PC-9 (cell line): ENCODE data around the gene SAMD7. TPM values are rescaled to one million over a fixed set of nuclear protein-coding genes. Genes with fewer than 3 reads are reported as not detected.

Experiments used
- BruUV-seq: library from RNA; stranded (reverse); fragments of 400-500 nt; replicated peaks from 2 replicates; lab custom pipeline; 2021; lab: Mats Ljungman, UMichigan
- CTCF ChIA-PET: fragments of 300-600 bp; sonication (Branson Sonifier 250); formaldehyde crosslinking; loops from one replicate; lab custom pipeline; 2022; ENCODE audit warnings: antibody characterized with exemption; lab: Charles Lee
- POLR2A ChIA-PET: fragments of 300-600 bp; sonication (Branson Sonifier 250); formaldehyde crosslinking; loops from one replicate; lab custom pipeline; 2022; ENCODE audit warnings: antibody characterized with exemption; ENCODE audit not compliant: unreplicated experiment; lab: Charles Lee
- DNase-seq, 2 experiments: peaks; one replicate each; pipeline versions ENCODE4 v3.0.0 to v3.0.0-alpha.2; 2015 to 2022; ENCODE audit warnings: mixed read lengths in 1 of 2
- H2AFZ ChIP-seq: fragments of 200-600 bp; sonication (generic); 2 replicates; pipeline ENCODE4 v1.8.1; 2017; ENCODE audit warnings: antibody characterized with exemption
- H3F3A ChIP-seq: fragments of 200-600 bp; sonication (generic); 2 replicates; pipeline ENCODE4 v1.8.1; 2017; ENCODE audit warnings: antibody characterized with exemption, mild to moderate bottlenecking, low read depth; ENCODE audit not compliant: insufficient read depth
- H3K27ac ChIP-seq: fragments of 200-600 bp; sonication (generic); 2 replicates; pipeline ENCODE4 v1.6.1; 2016; ENCODE audit warnings: mixed run types
- H3K27me3 ChIP-seq: fragments of 200-600 bp; sonication (generic); 2 replicates; pipeline ENCODE4 v1.6.1; 2016; ENCODE audit warnings: low read depth, mixed run types; ENCODE audit not compliant: insufficient read depth
- H3K36me3 ChIP-seq: fragments of 200-600 bp; sonication (generic); 2 replicates; pipeline ENCODE4 v1.6.1; 2016; ENCODE audit warnings: low read depth, mixed run types
- H3K4me1 ChIP-seq: fragments of 200-600 bp; sonication (generic); replicated peaks from 2 replicates; pipeline ENCODE4 v1.6.1; 2016; ENCODE audit warnings: mixed run types; ENCODE audit not compliant: insufficient read depth
- H3K4me2 ChIP-seq: fragments of 200-600 bp; sonication (generic); 2 replicates; pipeline ENCODE4 v1.6.1; 2017; ENCODE audit warnings: mixed run types
- H3K4me3 ChIP-seq: fragments of 200-600 bp; sonication (generic); 2 replicates; pipeline ENCODE4 v1.6.1; 2016; ENCODE audit warnings: mixed run types
- H3K79me2 ChIP-seq: fragments of 200-600 bp; sonication (generic); 2 replicates; pipeline ENCODE4 v1.6.1; 2017; ENCODE audit warnings: low read depth, mixed run types
- H3K9me2 ChIP-seq: fragments of 200-600 bp; sonication (generic); 2 replicates; pipeline ENCODE4 v1.8.1; 2017; ENCODE audit warnings: mild to moderate bottlenecking; ENCODE audit not compliant: insufficient read depth
- H3K9me3 ChIP-seq: fragments of 200-600 bp; sonication (generic); 2 replicates; pipeline ENCODE4 v1.8.1; 2016; ENCODE audit warnings: low read depth; ENCODE audit not compliant: insufficient read depth
- H4K20me1 ChIP-seq: fragments of 200-600 bp; sonication (generic); 2 replicates; pipeline ENCODE4 v1.8.1; 2017; ENCODE audit not compliant: insufficient read depth
- CTCF ChIP-seq: fragments of 200-600 bp; sonication (generic); conservative IDR thresholded peaks from 2 replicates; pipeline ENCODE4 v1.6.1; 2017; ENCODE audit warnings: mixed run types, antibody characterized with exemption, mild to moderate bottlenecking, moderate library complexity
- EZH2 ChIP-seq: fragments of 200-600 bp; sonication (generic); IDR thresholded peaks from 2 replicates; pipeline ENCODE4 v1.8.0; 2017; ENCODE audit warnings: antibody characterized with exemption, low read depth
- intact Hi-C: fragments of 100-400 bp; cut with micrococcal nuclease; formaldehyde crosslinking; loops from one replicate; pipeline ENCODE4 v1.10.0; 2022; ENCODE audit not compliant: unreplicated experiment
- total RNA-seq: library from RNA; stranded (reverse); gene quantifications from 2 replicates; pipeline ENCODE4 v1.2.3, GENCODE V29; 2021

SAMD7 gene
- total RNA-seq, 1 experiment from 2014 or later: not detected

GRCh38 chr3:169954142-169954756 is 42.9 kb downstream of the SAMD7 start:
- DNase-seq: no peak
- no TSS peak for BruUV-seq
- no peaks in the 10 kb centered on the region for H3F3A ChIP-seq

GRCh38 chr3:169955406-169955805 is 44.0 kb downstream of the SAMD7 start:
- TF ChIP-seq CTCF: no peak
- no peak for TF ChIP-seq EZH2
- CTCF ChIA-PET: no interaction called here
- POLR2A ChIA-PET: no interaction called here

More at GRCh38 chr3:169954142-169954756, 42.9 kb downstream of the SAMD7 start:
- H2AFZ ChIP-seq: peak overlapping the region; percentile 34; the same call in 1 of the 2 replicates
- no peaks in the 10 kb centered on the region for H3K27me3 ChIP-seq
- no peaks in the 10 kb centered on the region for H3K79me2 ChIP-seq
- ChIA-PET POLR2A (no interaction called here), CTCF (no interaction called here)
- no peaks in the 10 kb centered on the region for H3K36me3 ChIP-seq
- no peaks in the 10 kb centered on the region; the same call in 1 of the 2 replicates for H3K9me2 ChIP-seq
- no peak overlapping the region for H3K4me3 ChIP-seq
- H3K4me2 ChIP-seq: no peak overlapping the region
- no peak overlapping the region for H3K27ac ChIP-seq
- H4K20me1 ChIP-seq: no peaks in the 10 kb centered on the region
- H3K9me3 ChIP-seq: no peaks in the 10 kb centered on the region
- intact Hi-C loops: no loop called here
- no peaks in the 10 kb centered on the region for H3K4me1 ChIP-seq
- no peak for TF ChIP-seq CTCF
- no peak for TF ChIP-seq EZH2

GRCh38 chr3:169964176-169964575 is 52.8 kb downstream of the SAMD7 start:
- Histone ChIP-seq H3K36me3 (peaks cover 10% of the 10 kb centered on the region; the same call in 1 of the 2 replicates), H3K4me1 (peaks cover 23% of the 10 kb centered on the region), H3K27me3 (no peaks in the 10 kb centered on the region), H3K27ac (no peak overlapping the region), H3K9me3 (0 out of 2 replicates have a peak, but pooled peaks cover 4% of the 10 kb centered on the region), H3K4me2 (no peak overlapping the region), H2AFZ (no peak overlapping the region), H4K20me1 (peaks cover 19% of the 10 kb centered on the region), H3K4me3 (no peak overlapping the region), H3F3A (no peaks in the 10 kb centered on the region), H3K9me2 (no peaks in the 10 kb centered on the region), H3K79me2 (peaks cover 27% of the 10 kb centered on the region)
- no peak for DNase-seq
- intact Hi-C loops: no loop called here
- CTCF ChIA-PET: no interaction called here
- BruUV-seq: no TSS peak
- TF ChIP-seq EZH2 (no peak), CTCF (no peak)
- POLR2A ChIA-PET: no interaction called here

More at GRCh38 chr3:169955406-169955805, 44.0 kb downstream of the SAMD7 start:
- no peaks in the 10 kb centered on the region for H3F3A ChIP-seq
- DNase-seq: no peak
- no peaks in the 10 kb centered on the region for H3K9me3 ChIP-seq
- intact Hi-C loops: no loop called here
- BruUV-seq: no TSS peak
- H3K27ac ChIP-seq: no peak overlapping the region
- H4K20me1 ChIP-seq: no peaks in the 10 kb centered on the region
- H3K36me3 ChIP-seq: no peaks in the 10 kb centered on the region
- H3K4me1 ChIP-seq: no peaks in the 10 kb centered on the region
- H3K79me2 ChIP-seq: no peaks in the 10 kb centered on the region
- no peak overlapping the region for H2AFZ ChIP-seq
- no peak overlapping the region for H3K4me2 ChIP-seq
- H3K9me2 ChIP-seq: no peaks in the 10 kb centered on the region; the same call in 1 of the 2 replicates
- H3K4me3 ChIP-seq: no peak overlapping the region
- no peaks in the 10 kb centered on the region for H3K27me3 ChIP-seq
